ENCODE results near the gene GNPAT.

DNA sequence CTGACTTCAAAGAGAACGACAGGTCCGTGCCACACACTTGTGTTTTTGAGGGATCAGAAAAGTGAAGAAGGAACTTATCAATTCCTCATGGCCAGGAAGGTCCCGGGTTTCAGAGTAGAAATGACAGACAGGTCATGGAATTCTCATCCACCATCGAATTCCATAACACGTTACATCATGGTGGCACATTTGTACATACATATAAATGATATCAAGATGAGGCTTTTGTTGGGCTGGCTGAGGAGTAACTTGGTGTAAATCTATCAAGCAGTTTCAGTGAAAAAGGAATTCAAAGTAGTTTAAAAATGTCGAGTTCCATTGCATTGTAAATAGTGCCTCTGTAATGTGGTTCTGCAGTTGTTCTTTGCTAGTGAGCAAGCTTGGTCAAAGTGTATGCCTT is 22.9 kb upstream of the GNPAT start:
- TF ChIP-seq, protein P1, sequence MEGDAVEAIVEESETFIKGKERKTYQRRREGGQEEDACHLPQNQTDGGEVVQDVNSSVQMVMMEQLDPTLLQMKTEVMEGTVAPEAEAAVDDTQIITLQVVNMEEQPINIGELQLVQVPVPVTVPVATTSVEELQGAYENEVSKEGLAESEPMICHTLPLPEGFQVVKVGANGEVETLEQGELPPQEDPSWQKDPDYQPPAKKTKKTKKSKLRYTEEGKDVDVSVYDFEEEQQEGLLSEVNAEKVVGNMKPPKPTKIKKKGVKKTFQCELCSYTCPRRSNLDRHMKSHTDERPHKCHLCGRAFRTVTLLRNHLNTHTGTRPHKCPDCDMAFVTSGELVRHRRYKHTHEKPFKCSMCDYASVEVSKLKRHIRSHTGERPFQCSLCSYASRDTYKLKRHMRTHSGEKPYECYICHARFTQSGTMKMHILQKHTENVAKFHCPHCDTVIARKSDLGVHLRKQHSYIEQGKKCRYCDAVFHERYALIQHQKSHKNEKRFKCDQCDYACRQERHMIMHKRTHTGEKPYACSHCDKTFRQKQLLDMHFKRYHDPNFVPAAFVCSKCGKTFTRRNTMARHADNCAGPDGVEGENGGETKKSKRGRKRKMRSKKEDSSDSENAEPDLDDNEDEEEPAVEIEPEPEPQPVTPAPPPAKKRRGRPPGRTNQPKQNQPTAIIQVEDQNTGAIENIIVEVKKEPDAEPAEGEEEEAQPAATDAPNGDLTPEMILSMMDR (conservative IDR thresholded peaks at IDR 0.05; ENCODE audit: low read depth in 2 of 2): no peak
- TF ChIP-seq POLR2AphosphoS5 (IDR thresholded peaks at IDR 0.05; ENCODE audit: low read depth): no peak
- TF ChIP-seq STAT1 (IDR thresholded peaks at IDR 0.05; ENCODE audit: unreplicated experiment): no peak
- TF ChIP-seq, protein P2, sequence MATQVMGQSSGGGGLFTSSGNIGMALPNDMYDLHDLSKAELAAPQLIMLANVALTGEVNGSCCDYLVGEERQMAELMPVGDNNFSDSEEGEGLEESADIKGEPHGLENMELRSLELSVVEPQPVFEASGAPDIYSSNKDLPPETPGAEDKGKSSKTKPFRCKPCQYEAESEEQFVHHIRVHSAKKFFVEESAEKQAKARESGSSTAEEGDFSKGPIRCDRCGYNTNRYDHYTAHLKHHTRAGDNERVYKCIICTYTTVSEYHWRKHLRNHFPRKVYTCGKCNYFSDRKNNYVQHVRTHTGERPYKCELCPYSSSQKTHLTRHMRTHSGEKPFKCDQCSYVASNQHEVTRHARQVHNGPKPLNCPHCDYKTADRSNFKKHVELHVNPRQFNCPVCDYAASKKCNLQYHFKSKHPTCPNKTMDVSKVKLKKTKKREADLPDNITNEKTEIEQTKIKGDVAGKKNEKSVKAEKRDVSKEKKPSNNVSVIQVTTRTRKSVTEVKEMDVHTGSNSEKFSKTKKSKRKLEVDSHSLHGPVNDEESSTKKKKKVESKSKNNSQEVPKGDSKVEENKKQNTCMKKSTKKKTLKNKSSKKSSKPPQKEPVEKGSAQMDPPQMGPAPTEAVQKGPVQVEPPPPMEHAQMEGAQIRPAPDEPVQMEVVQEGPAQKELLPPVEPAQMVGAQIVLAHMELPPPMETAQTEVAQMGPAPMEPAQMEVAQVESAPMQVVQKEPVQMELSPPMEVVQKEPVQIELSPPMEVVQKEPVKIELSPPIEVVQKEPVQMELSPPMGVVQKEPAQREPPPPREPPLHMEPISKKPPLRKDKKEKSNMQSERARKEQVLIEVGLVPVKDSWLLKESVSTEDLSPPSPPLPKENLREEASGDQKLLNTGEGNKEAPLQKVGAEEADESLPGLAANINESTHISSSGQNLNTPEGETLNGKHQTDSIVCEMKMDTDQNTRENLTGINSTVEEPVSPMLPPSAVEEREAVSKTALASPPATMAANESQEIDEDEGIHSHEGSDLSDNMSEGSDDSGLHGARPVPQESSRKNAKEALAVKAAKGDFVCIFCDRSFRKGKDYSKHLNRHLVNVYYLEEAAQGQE (IDR thresholded peaks at IDR 0.05; ENCODE audit: unreplicated experiment): no peak
- no peak for TF ChIP-seq EZH2phosphoT487 (IDR thresholded peaks at IDR 0.05; ENCODE audit: unreplicated experiment)
- TF ChIP-seq JUNB (IDR thresholded peaks at IDR 0.05; ENCODE audit: unreplicated experiment): no peak

Measured in GM23338 (cell line).